GM18873 (cell line): ENCODE data around the gene CDKAL1.
"Not testable (repeated sequence)": the region's sequence is repeated elsewhere in the genome, so short reads cannot be mapped to it uniquely, and the experiment has no call there.

Experiments used
- ATAC-seq: cut with Tn5 transposase; IDR thresholded peaks from one replicate; pipeline ENCODE4 v1.9.1; 2021; ENCODE audit warnings: mild to moderate bottlenecking, moderate library complexity, moderate number of reproducible peaks; ENCODE audit not compliant: unreplicated experiment, low FRiP score

CDKAL1 gene

GRCh38 chr6:20534295-20535262, at the start of gene CDKAL1:
Gene CDKAL1 (plus strand): TSS chr6:20534457. CDS start chr6:20546351, 11,894 bp downstream.
- peak; percentile 80 for ATAC-seq

DNA sequence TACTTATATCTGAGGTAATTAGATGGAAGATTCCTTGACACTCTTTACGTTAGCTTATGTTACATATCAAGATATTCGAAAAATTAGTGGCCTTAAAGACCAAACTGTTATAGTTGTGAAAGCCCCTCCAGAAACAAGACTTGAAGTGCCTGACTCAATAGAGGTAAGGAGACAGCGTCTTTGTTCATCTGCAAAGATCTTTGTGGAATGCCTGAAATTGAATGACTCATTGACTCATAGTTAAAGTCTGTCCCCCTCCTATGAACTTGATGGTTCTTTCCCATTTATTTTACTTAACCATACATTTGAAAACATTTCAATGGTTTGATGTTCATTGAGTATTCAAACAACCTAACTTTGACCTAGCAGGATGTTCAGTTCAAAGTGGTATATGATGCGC, 47.6 kb upstream of the CDKAL1 start:
- no peak for ATAC-seq

GRCh38 chr6:20487669-20488375, 46.4 kb upstream of the CDKAL1 start:
- no peak for ATAC-seq

- no peak for ATAC-seq
Observed at GRCh38 chr6:20490591-20490990, 43.7 kb upstream of the CDKAL1 start.

- no peak for ATAC-seq
Observed at GRCh38 chr6:20492099-20492498, 42.2 kb upstream of the CDKAL1 start.

GRCh38 chr6:20497216-20498040, 36.8 kb upstream of the CDKAL1 start:
- ATAC-seq, result no peak

DNA sequence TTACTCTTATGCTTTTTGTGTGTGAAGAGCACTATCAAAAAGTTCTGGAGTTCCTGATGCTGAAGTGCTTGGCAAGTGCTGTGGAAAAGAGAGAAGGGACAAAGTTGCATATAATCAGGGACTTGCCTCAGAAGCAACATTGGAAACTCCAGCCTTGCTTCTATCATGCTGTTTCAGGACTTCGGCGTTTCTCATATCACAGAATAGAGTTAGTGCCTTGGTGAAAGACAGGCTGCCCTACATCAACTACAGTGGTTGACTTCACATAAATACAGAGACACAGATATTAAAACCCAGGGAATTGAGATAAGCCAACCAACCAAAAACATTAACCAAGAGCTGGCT, 36.2 kb upstream of the CDKAL1 start:
- no peak for ATAC-seq

DNA sequence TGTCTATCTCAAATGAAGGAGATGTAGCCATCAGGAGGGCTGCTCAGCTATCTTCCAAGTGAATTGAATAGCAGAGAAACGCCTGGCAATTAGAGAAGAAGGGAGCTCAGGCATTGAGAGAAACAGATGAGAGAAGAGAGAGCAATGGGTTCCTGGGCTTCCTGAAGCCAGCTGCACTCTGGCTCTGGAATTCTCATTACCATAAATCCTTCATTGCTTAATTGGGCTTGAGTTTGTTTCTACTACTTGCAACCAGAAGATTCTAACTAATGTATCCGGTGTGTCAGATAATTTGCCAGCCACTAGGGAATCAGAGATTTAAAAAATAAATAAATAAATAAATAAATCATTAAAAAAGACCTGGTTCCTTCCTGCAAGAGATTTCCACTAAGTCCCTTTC, 25.0 kb upstream of the CDKAL1 start:
- ATAC-seq, result no peak

DNA sequence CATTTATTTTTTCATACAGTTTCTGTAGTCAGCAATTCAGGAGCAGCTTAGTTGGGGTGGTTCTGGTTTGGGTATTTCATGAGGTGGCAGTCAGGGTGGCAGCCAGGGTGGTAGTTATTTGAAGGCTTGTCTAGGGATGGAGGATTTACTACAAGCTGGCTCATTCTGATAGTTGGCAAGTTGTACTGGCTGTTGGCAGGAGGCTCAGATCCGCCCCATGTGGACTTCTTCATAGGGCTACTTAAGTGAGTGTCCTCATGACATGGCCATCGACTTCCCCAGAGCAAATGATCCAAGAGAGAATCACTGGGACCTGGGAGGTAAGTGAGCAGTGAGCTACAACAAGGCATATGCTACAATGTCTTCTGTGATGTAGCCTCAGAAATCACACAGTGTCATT, 22.4 kb upstream of the CDKAL1 start:
- ATAC-seq, result no peak

DNA sequence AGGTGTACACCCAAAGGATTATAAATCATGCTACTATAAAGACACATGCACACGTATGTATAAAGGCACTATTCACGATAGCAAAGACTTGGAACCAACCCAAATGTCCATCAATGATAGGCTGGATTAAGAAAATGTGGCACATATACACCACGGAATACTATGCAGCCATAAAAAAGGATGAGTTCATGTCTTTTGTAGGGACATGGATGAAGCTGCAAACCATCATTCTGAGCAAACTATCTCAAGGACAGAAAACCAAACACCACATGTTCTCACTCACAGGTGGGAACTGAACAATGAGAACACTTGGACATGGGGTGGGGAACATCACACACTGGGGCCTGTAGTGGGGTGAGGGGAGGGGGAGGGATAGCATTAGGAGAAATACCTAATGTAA, 9.0 kb upstream of the CDKAL1 start:
- not testable (repeated sequence) for ATAC-seq

- peak; percentile 43 for ATAC-seq
Observed at GRCh38 chr6:20529086-20529448, 5.2 kb upstream of the CDKAL1 start.

- ATAC-seq, result no peak
Observed at GRCh38 chr6:20532881-20533280, 1.4 kb upstream of the CDKAL1 start.

DNA sequence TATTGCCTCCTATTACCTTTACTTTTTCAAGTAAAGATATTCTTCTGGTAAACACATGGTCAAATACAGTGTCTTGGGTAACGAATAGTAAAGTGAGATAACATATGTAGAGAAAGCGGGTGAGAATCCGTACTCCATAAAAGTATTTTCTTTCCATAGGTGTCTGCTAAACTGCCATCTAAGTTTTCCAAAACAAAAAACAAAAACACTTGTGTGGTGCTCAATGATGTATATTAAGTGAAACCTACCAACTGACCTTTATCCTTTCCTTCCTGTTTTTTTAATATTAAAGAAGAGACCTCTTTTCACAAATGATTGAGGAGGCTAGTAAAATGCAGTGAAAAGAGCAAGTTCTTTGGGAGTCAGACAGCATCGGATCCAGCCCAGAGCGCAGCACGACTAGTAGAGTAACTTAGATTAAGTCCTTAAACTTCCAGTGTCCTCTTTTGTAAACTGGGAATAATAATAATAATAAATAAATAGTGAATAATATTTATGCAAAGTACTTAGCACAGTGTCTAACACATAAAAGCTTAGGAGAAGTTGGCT, 437 bp upstream of the CDKAL1 start:
- ATAC-seq, result no peak

GRCh38 chr6:20538131-20538662, 3.9 kb downstream of the CDKAL1 start:
- no peak for ATAC-seq

DNA sequence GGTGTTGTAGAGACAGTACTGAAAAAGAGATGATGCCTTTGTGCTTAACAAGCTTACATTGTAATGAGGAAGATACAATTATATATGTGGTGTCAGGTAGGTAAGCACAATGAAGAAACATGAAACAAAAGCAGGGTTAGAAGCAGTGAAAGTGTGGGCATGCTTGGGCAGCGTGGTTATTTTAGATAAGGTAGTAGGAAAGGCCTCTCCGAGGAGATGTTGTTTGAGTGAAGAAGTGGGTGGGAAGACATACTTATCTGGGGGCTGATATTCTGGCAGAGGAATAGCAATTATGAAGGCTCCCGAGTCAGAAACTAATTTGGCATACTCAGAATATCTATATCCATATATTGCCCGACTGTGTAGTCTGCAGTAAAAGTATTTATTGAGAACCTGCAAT, 4.7 kb downstream of the CDKAL1 start:
- no peak for ATAC-seq

DNA sequence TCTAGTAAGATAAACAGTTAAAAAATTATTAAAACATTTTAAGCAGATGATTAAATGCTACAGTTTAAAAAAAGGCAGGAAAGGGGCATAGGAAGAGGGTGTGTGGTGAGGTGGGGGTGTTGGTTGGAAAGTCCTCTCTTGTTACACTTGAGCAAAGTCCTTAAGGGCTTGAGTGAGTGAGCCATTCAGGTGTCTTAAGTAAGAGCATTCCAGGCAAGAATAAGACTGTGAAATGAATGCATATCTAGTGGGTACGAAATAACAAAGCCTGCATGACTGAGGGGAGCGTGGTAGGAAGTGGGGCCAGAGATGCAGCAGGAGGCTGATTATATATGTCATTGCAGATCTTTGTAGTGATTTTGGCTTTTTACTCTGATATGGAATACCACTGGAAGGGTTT, 5.1 kb downstream of the CDKAL1 start:
- ATAC-seq, result no peak

- ATAC-seq, result no peak
Observed at GRCh38 chr6:20540683-20541082, 6.4 kb downstream of the CDKAL1 start.

DNA sequence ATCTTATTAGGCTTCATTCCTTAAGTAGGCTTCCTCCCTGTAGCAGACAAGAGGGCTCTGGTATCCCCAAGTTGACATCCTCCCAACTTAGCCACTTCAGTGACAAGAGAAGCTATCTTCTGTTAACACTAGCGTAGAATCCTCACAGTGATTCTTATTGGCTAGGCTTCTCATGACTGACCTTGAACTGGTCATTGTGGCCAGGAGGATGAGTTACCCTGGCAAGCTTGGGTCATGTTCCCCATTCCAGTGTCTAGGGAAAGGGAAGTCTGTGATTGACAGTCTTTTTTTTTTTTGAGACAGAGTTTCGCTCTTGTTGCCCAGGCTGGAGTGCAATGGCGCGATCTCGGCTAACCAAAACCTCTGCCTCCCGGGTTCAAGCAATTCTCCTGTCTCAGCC, 7.1 kb downstream of the CDKAL1 start:
- ATAC-seq, result no peak

GRCh38 chr6:20542927-20543602, 8.8 kb downstream of the CDKAL1 start:
- peak; percentile 98 for ATAC-seq

DNA sequence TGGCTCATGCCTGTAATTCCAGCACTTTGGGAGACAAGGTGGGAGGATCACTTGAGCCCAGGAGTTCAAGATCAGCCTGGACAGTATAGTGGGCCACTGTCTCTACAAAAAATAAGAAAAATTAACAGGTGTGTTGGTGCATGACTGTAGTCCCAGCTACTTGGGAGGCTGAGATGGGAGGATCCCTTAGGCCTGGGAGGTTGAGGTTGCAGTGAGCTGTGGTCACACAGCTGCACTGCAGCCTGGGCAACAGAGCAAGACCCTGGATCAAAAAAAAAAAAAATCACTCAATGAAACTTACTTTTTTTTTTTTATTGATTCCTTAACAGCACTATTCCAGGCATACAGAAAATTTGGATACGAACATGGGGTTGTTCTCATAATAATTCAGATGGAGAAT, 14.0 kb downstream of the CDKAL1 start:
- ATAC-seq, result no peak
